ENCODE results near the gene CFH. TPM values are rescaled to one million over a fixed set of nuclear protein-coding genes. Genes with fewer than 3 reads are reported as not detected.
"Not testable (repeated sequence)": the region's sequence is repeated elsewhere in the genome, so short reads cannot be mapped to it uniquely, and the experiment has no call there.

CFH gene
- total RNA-seq, 1 donor from 2014 or later = 126 TPM

DNA sequence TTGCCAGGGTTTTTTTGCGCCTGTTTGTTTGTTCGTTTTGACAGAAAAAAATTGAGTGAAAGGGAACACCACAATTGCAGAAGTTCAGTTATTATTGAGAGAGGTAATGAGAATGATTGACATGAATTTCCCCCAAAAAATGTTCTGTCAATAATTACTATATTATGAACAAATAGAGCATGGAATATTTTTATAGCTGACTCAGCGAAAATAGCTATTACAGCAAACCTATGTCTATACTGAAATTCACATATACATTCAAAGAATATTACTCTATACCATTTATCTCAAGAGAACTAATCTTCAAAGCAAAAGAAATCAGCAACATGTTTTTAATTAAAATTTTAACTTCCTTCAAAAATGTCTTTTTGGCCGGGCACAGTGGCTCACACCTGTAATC, 118.0 kb downstream of the CFH start:
- DNase-seq = not testable (repeated sequence)

GRCh38 chr1:196773713-196774112, 121.9 kb downstream of the CFH start:
- DNase-seq = no peak

DNA sequence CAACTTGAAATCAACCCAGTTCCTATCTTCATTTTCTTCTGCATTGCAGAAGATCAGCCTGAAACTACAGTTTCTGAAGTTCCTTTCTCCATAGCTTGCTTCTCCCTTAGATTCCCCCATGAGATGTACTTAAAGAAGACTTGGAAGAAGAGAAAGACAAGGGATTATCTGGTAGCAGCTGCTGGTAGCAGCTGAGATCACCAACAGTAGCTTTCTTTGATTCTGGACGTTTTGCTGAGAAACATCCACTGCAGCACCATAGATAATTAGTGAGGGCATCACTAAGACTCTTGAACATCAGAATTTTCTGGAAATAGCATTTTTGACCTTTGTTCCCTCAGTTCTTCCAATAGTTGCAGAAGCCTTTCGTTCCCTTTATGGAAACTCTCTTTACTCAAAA, 122.3 kb downstream of the CFH start:
- peak; percentile 85 for DNase-seq

GRCh38 chr1:196774603-196775002, 122.8 kb downstream of the CFH start, which contains the start of gene CFHR3:
TSS of gene CFHR3 (plus strand) at chr1:196774840. CDS start at chr1:196774887, 47 bp downstream.
- no peak for DNase-seq

DNA sequence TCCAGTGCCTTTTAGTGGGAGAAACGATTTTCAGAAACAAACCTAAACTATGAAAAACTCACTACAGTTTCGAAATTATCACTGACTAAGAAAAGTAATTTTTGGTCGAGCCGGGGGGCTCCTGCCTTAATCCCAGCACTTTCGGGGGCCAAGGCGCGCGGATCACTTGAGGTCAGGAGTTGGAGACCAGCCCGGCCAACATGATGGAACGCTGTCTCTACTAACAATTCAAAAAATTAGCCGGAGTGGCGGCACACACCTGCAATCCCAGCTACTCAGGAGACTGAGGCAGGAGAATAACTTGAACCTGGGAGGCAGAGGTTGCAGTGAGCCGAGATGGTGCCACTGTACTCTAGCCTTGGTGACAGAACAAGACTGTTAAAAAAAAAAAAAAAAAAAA, 125.8 kb downstream of the CFH start:
- no peak for DNase-seq

DNA sequence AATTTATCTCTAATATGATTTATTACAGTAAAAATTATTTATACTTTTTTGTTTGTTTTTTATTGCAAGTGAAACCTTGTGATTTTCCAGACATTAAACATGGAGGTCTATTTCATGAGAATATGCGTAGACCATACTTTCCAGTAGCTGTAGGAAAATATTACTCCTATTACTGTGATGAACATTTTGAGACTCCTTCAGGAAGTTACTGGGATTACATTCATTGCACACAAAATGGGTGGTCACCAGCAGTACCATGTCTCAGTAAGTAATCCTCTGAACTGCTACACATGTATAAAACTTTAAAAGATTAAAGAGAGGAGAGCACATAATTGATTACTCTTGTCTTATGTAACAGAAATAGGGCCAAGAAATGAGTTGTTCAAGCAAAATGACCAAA, 127.2 kb downstream of the CFH start:
- no peak for DNase-seq

GRCh38 chr1:196791252-196791651, 139.4 kb downstream of the CFH start:
- not testable (repeated sequence) for DNase-seq

- peak; percentile 51 for DNase-seq
These were observed 142.3 kb downstream of the CFH start for GRCh38 chr1:196794103-196794502.

Other genes with a start within 250 kb of the CFH start
- 10.5 TPM for gene KCNT2, start 43.6 kb upstream of the CFH start, total RNA-seq
- 0.51 TPM for gene CFHR3, start 122.8 kb downstream of the CFH start, total RNA-seq
- gene CFHR1, start 167.7 kb downstream of the CFH start, total RNA-seq = not detected
- not detected for gene CFHR4, start 236.0 kb downstream of the CFH start, total RNA-seq

Measured in tongue (tissue), 2 donors.